Large intestine (tissue), 3 donors: ENCODE data around the gene RFX6. TPM values are rescaled to one million over a fixed set of nuclear protein-coding genes. Genes with fewer than 3 reads are reported as not detected.

Experiments used
- DNase-seq, 2 donors: peaks; one replicate each; pipeline versions ENCODE4 v3.0.0 to v3.0.0-alpha.2; 2013
- H3K27ac ChIP-seq: one replicate; pipeline ENCODE4 v1.5.1; 2013; ENCODE audit warnings: low read length
- H3K27me3 ChIP-seq: 2 replicates; pipeline ENCODE4 v1.6.1; 2013; ENCODE audit warnings: low read length; ENCODE audit not compliant: control insufficient read depth, insufficient read depth
- H3K36me3 ChIP-seq: 2 replicates; pipeline ENCODE4 v1.6.1; 2013; ENCODE audit warnings: low read length; ENCODE audit not compliant: control insufficient read depth, insufficient read depth
- H3K4me1 ChIP-seq: one replicate; pipeline ENCODE4 v1.6.1; 2013; ENCODE audit warnings: low read length; ENCODE audit not compliant: control insufficient read depth, insufficient read depth
- H3K4me3 ChIP-seq: one replicate; pipeline ENCODE4 v1.5.1; 2013; ENCODE audit warnings: low read length
- H3K9me3 ChIP-seq: one replicate; pipeline ENCODE4 v1.6.1; 2013; ENCODE audit warnings: mild to moderate bottlenecking, low read depth, low read length, moderate library complexity; ENCODE audit not compliant: control insufficient read depth
- WGBS: methylation state at CpG from one replicate; pipeline ENCODE4 v1.1.5; 2013; ENCODE audit warnings: low lambda C conversion rate; ENCODE audit not compliant: insufficient coverage; 5-methylcytosine and 5-hydroxymethylcytosine counted together
- polyA plus RNA-seq: library from polyadenylated mRNA; unstranded; fragments of 120-200 nt; gene quantifications from one replicate; pipeline ENCODE4 v1.2.1, GENCODE V29; 2013

Gene RFX6
- polyA plus RNA-seq, 1 donor = 8.6 TPM

GRCh38 chr6:116969211-116969863 is 92.3 kb downstream of the RFX6 start:
- DNase-seq = peak; percentile 22 to 51
- H3K36me3 ChIP-seq = no peaks in the 10 kb centered on the region
- no peaks in the 10 kb centered on the region for H3K27me3 ChIP-seq
- H3K27ac ChIP-seq = no peak overlapping the region
- no peaks in the 10 kb centered on the region for H3K9me3 ChIP-seq
- H3K4me3 ChIP-seq = no peak overlapping the region
- H3K4me1 ChIP-seq = no peaks in the 10 kb centered on the region
- 61% methylated on average over 2 of the region's 5 CpGs for WGBS

GRCh38 chr6:116971959-116972358 is 94.9 kb downstream of the RFX6 start:
- H3K36me3 ChIP-seq = no peaks in the 10 kb centered on the region
- H3K27ac ChIP-seq = no peak overlapping the region
- no peak for DNase-seq
- WGBS = 0% methylated on average over 1 of the region's 1 CpG
- no peak overlapping the region for H3K4me3 ChIP-seq
- H3K27me3 ChIP-seq = no peaks in the 10 kb centered on the region
- no peaks in the 10 kb centered on the region for H3K4me1 ChIP-seq
- H3K9me3 ChIP-seq = no peaks in the 10 kb centered on the region

- no peaks in the 10 kb centered on the region for H3K9me3 ChIP-seq
- H3K27ac ChIP-seq = no peak overlapping the region
- H3K27me3 ChIP-seq = no peaks in the 10 kb centered on the region
- no peaks in the 10 kb centered on the region for H3K4me1 ChIP-seq
- no peak for DNase-seq
- WGBS = no CpG with 5 or more reads among the region's 5 CpGs
- no peak overlapping the region for H3K4me3 ChIP-seq
- H3K36me3 ChIP-seq = no peaks in the 10 kb centered on the region
These were observed 96.9 kb downstream of the RFX6 start for GRCh38 chr6:116973976-116974375.

- Histone ChIP-seq H3K27me3 (no peaks in the 10 kb centered on the region), H3K4me3 (no peak overlapping the region), H3K4me1 (no peaks in the 10 kb centered on the region), H3K36me3 (no peaks in the 10 kb centered on the region), H3K9me3 (no peaks in the 10 kb centered on the region), H3K27ac (no peak overlapping the region)
- DNase-seq = no peak
- WGBS = no CpG with 5 or more reads among the region's 5 CpGs
These were observed 97.7 kb downstream of the RFX6 start for GRCh38 chr6:116974526-116975316.

GRCh38 chr6:116975600-116975999 is 98.6 kb downstream of the RFX6 start:
- H3K9me3 ChIP-seq = no peaks in the 10 kb centered on the region
- no peaks in the 10 kb centered on the region for H3K27me3 ChIP-seq
- no peak overlapping the region for H3K27ac ChIP-seq
- no peak overlapping the region for H3K4me3 ChIP-seq
- H3K4me1 ChIP-seq = no peaks in the 10 kb centered on the region
- no CpG with 5 or more reads among the region's 3 CpGs for WGBS
- H3K36me3 ChIP-seq = no peaks in the 10 kb centered on the region
- no peak for DNase-seq

- Histone ChIP-seq H3K36me3 (no peaks in the 10 kb centered on the region), H3K27ac (no peak overlapping the region), H3K27me3 (no peaks in the 10 kb centered on the region), H3K4me1 (no peaks in the 10 kb centered on the region), H3K4me3 (no peak overlapping the region), H3K9me3 (no peaks in the 10 kb centered on the region)
- WGBS = 80% methylated on average over 1 of the region's 1 CpG
- no peak for DNase-seq
These were observed 102.5 kb downstream of the RFX6 start for GRCh38 chr6:116979560-116979959.

Other genes starting within 250 kb of the RFX6 start
- gene ZUP1, start 208.5 kb upstream of the RFX6 start, polyA plus RNA-seq = 17.7 TPM
- gene KPNA5, start 196.0 kb upstream of the RFX6 start, polyA plus RNA-seq = 8.9 TPM
- 0.73 TPM for gene FAM162B, start 111.5 kb upstream of the RFX6 start, polyA plus RNA-seq
- not detected for gene GPRC6A, start 48.2 kb upstream of the RFX6 start, polyA plus RNA-seq